K562 treated with DMSO at 1 percent for 4 hours (cell line): Measurements from ENCODE around the gene FNTB. TPM values are rescaled to one million over a fixed set of nuclear protein-coding genes. Genes with fewer than 3 reads are reported as not detected.

Experiments used
- total RNA-seq: library from RNA; unstranded; fragments of 300-600 nt; gene quantifications from 2 replicates; pipeline ENCODE4 v1.2.3, GENCODE V29; 2022; ENCODE audit not compliant: insufficient read depth

FNTB gene
- total RNA-seq: 6.6 and 7.0 TPM in 2 replicates

DNA sequence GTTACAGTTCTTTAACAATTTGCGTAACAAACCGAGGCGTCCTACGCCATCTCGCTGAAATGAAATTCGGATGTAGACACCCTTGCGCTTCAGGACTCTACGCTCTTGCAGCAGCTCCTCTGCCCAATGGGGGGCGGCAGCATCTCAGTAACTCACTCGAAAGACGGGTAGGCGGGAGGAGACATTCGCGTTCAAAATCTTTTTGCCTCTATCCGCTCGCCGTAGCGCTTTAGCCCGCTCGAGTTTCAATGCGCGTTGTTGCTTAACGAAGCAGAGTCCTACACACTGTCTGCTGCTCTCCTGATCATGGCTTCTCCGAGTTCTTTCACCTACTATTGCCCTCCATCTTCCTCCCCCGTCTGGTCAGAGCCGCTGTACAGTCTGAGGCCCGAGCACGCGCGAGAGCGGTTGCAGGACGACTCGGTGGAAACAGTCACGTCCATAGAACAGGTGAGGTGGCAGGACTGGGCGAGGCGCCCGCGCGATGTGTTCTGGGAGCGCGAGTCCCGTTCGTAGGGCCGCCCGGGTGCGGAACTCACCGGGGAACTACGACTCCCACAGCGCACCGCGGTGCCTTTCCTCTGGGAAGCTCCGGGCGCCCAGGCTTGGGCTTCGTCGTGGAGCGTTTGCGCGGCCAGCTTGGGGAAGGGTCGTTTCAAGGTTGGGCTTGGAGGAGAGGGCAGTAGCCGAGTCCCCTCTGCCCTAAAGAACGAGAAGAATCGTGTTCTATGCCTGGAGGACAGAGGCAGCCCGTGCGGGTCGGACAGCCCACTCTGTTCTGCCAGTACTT, at the start of gene FNTB:
TSS of gene FNTB (plus strand) at position 248 of the 790 bp plus-strand sequence. CDS start at position 307, 59 bp downstream.

GRCh38 chr14:64942531-64943111, 44.1 kb upstream of the FNTB start, which contains the start of gene GPX2:
Gene GPX2, minus strand, starts transcription at chr14:64942745. Its CDS starts 19 bp downstream, at chr14:64942726.

DNA sequence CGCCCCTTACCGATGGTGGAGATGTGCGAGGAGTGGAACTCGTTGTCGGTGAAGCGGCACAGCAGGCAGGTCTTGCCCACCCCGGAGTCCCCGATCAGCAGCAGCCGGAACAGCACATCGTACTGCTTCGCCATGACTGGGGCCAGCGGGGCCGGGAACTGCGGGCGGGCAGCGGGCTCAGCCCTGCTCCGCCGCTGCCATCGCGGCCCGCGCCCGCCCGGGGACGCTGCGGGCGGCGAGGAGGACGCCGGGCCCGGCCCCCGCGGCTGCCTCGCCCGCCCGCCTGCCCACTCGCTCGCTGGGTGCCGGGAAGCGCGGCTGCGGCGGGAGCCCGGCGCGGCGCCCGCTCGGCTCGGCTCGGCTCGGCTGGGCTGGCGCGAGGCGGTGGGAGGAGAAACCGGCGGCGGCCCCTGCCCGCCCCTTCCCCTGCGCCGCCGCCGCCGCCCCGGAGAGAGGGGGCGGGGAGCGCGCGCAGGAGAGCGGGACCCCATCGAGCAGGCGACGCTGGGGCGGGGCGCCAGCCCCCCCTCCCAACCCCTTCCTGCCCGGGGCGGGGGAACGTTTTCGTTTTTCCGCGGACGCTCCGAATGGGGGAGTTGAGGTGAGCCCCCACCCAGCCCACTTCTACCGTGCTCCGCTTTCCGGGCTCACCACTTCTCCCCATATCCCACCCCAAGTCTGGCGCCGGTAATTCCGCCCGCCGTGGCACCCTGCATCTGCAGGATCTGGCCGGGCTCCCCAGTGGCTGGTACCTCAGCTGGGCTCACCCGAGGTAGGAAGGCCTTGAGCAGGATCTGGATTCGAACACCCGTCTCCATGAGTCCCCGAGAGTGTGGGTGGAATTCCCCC, 14.5 kb upstream of the FNTB start, which contains the start of gene RAB15:
TSS of gene RAB15 (minus strand) at position 394 of the 849 bp plus-strand sequence. CDS start at position 134, 260 bp downstream.

GRCh38 chr14:65102441-65103149, 115.9 kb downstream of the FNTB start, which contains the start of gene MAX:
Gene MAX, minus strand, starts transcription at chr14:65102517. Its CDS starts 178 bp downstream, at chr14:65102339.

Other genes starting within 250 kb of the FNTB start
- 9.9 and 13.7 TPM in 2 replicates for gene SPTB, start 107.0 kb upstream of the FNTB start, total RNA-seq
- 13.5 and 16.0 TPM in 2 replicates for gene CHURC1, start 72.4 kb upstream of the FNTB start, total RNA-seq
- not detected in 2 replicates for gene GPX2, start 44.1 kb upstream of the FNTB start, total RNA-seq
- 0.30 and 0.90 TPM in 2 replicates for gene RAB15, start 14.6 kb upstream of the FNTB start, total RNA-seq
- gene MAX, start 115.6 kb downstream of the FNTB start, total RNA-seq: 30.9 and 39.6 TPM in 2 replicates